Kidney (tissue), 14 donors: ENCODE results near the gene CCDC28B. TPM values are rescaled to one million over a fixed set of nuclear protein-coding genes. Genes with fewer than 3 reads are reported as not detected.

Experiments used
- DNase-seq, 5 donors: peaks; one replicate each; pipeline ENCODE4 v3.0.0-alpha.2; 2013 to 2020
- FAIRE-seq: peaks from 2 replicates; lab custom pipeline; 2012; peaks lifted over from hg19 to GRCh38; lab: Jason Lieb, UNC
- H3K27ac ChIP-seq, 2 donors: one replicate each; pipeline ENCODE4 v1.7.0; 2013; ENCODE audit warnings: low read depth in 2 of 2, low read length in 2 of 2, inconsistent platforms in 1 of 2
- H3K27me3 ChIP-seq: one replicate; pipeline ENCODE4 v1.7.1; 2013; ENCODE audit warnings: low read length, inconsistent platforms; ENCODE audit not compliant: control insufficient read depth, insufficient read depth
- H3K36me3 ChIP-seq, 3 donors: one replicate each; pipeline versions ENCODE4 v1.7.0 to v1.7.1; 2013; ENCODE audit warnings: low read length in 3 of 3, control low read depth in 1 of 3, inconsistent platforms in 1 of 3; ENCODE audit not compliant: insufficient read depth in 3 of 3, control insufficient read depth in 2 of 3
- H3K4me1 ChIP-seq, 3 donors: one replicate each; pipeline versions ENCODE4 v1.7.0 to v1.7.1; 2013; ENCODE audit warnings: low read length in 3 of 3, inconsistent platforms in 1 of 3, low read depth in 1 of 3; ENCODE audit not compliant: control insufficient read depth in 2 of 3, insufficient read depth in 2 of 3
- H3K4me3 ChIP-seq, 3 donors: one replicate each; pipeline versions ENCODE4 v1.7.0 to v1.8.1; 2013; ENCODE audit warnings: low read length in 3 of 3, control low read depth in 1 of 3, inconsistent platforms in 1 of 3
- H3K9ac ChIP-seq, 3 donors: one replicate each; pipeline versions ENCODE4 v1.7.0 to v1.7.1; 2013; ENCODE audit warnings: low read length in 3 of 3, control low read depth in 1 of 3, inconsistent platforms in 1 of 3
- H3K9me3 ChIP-seq, 3 donors: one replicate each; pipeline versions ENCODE4 v1.7.0 to v1.7.1; 2013; ENCODE audit warnings: low read length in 3 of 3, control low read depth in 1 of 3, inconsistent platforms in 1 of 3; ENCODE audit not compliant: control insufficient read depth in 2 of 3, insufficient read depth in 1 of 3
- intact Hi-C: fragments of 100-400 bp; cut with DNase I; formaldehyde crosslinking; loops from one replicate; pipeline ENCODE4 v1.11.1; 2022
- polyA plus RNA-seq: library from polyadenylated mRNA; stranded (reverse); fragments of 350-450 nt; fragmentation: Illumina TruSeq; extraction: RNeasy Lipid Tissue Mini Kit (QIAGEN cat#74804); gene quantifications from one replicate; pipeline ENCODE4 v1.2.3, GENCODE V29; 2014; ENCODE audit warnings: low read depth, low replicate concordance; ENCODE audit not compliant: insufficient read depth
- total RNA-seq: library from RNA; stranded (reverse); fragmentation: NEBNext Ultra II Directional; extraction: Animal tissue kit (Norgen Biotek cat#: 25700); gene quantifications from one replicate; pipeline ENCODE4 v1.2.1, GENCODE V29; 2021
- TF ChIP-seq, protein P1 (sequence below): IDR thresholded peaks from 3 replicates; pipeline ENCODE4 v1.5.1; 2012; ENCODE audit warnings: mild to moderate bottlenecking, moderate library complexity, borderline replicate concordance; ENCODE audit not compliant: insufficient read depth; ENCODE audit errors: extremely low read depth
- donor health status: control.
- donor health status: control.
- donor health status: control.
- donor health status: control.
- donor health status: control.
- donor health status: DM: yes; HTN: yes; CAD: no.
- donor health status: Normal renal cell carcinoma (clear cell type).

CCDC28B gene
- total and polyA plus RNA-seq, 2 donors from 2014 or later, result 4.0 to 25.4 TPM

DNA sequence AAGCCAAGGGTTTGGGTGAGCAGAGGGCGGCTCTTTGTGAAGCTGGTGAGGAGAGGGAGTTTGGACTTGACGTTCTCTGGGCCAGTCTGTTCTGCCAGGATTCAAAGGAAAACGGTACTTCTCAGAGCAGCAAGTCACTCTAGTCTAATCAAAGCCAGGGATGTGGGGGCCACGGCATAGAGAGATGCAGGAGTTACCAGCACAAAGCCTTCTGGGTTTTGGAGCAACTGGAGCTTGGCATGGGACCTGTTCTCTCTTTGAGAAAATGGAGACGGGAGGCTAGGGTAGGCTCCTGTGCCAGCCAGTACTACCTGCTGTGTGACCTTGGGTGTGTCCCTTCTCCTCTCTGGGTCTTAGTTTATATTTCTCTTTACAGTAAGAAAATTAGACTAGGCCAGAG is 18.8 kb upstream of the CCDC28B start:
- Histone ChIP-seq H3K9ac (no peak overlapping the region), H3K4me1 (peaks cover 5 to 22% (median 19%) of the 10 kb centered on the region in 3 donors), H3K4me3 (no peak overlapping the region), H3K27me3 (no peaks in the 10 kb centered on the region), H3K9me3 (no peaks in the 10 kb centered on the region), H3K27ac (no peak overlapping the region), H3K36me3 (peaks cover 0 to 28% (median 13%) of the 10 kb centered on the region in 3 donors)
- intact Hi-C loops, result no loop called here
- TF ChIP-seq, protein P1, sequence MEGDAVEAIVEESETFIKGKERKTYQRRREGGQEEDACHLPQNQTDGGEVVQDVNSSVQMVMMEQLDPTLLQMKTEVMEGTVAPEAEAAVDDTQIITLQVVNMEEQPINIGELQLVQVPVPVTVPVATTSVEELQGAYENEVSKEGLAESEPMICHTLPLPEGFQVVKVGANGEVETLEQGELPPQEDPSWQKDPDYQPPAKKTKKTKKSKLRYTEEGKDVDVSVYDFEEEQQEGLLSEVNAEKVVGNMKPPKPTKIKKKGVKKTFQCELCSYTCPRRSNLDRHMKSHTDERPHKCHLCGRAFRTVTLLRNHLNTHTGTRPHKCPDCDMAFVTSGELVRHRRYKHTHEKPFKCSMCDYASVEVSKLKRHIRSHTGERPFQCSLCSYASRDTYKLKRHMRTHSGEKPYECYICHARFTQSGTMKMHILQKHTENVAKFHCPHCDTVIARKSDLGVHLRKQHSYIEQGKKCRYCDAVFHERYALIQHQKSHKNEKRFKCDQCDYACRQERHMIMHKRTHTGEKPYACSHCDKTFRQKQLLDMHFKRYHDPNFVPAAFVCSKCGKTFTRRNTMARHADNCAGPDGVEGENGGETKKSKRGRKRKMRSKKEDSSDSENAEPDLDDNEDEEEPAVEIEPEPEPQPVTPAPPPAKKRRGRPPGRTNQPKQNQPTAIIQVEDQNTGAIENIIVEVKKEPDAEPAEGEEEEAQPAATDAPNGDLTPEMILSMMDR, result no peak
- DNase-seq, result no peak
- no peak for FAIRE-seq

DNA sequence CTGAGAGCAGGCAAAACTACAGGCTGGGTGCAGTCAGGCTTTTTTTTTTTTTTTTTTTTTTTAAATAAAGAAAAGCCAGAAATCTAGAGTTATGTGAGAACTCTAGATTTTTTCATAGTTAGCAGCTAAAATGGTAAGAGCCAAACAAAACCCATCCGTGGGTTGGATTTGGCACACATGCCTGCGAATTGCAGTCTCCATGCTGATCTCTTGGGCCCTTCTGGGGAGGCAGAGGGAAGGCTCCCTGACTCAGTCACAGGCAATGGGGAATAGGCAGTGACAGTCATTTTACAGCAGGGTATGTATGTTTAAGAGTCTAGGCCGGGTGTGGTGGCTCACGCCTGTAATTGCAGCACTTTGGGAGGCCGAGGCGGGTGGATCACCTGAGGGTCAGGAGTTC is 18.3 kb upstream of the CCDC28B start:
- TF ChIP-seq, protein P1, result no peak
- no peaks in the 10 kb centered on the region for H3K27me3 ChIP-seq
- DNase-seq (no peak), FAIRE-seq (no peak)
- no peak overlapping the region for H3K27ac ChIP-seq
- peaks cover 0 to 29% (median 15%) of the 10 kb centered on the region in 3 donors for H3K36me3 ChIP-seq
- H3K9me3 ChIP-seq, result no peaks in the 10 kb centered on the region
- H3K9ac ChIP-seq, result no peak overlapping the region
- intact Hi-C loops, result no loop called here
- peaks cover 5 to 22% (median 19%) of the 10 kb centered on the region in 3 donors for H3K4me1 ChIP-seq
- no peak overlapping the region for H3K4me3 ChIP-seq

DNA sequence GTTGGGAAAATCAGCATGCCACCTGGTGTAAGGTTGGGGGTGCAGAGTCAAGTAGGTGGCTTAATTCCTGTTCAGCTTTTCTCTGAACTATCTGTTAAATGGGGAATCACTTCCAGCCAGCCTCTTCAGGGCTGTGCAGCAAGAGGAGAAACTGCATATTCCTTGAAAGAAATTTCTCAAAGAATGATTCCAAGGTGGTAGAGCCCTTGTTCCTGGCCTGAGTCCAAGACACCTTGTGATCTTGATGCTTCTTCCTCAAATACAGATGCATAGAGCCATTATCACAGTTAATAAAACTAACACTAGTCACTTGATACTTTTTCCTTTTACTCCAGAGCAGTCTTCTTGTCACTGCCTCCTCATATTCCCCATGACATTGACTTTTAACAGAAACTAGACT is 15.7 kb upstream of the CCDC28B start:
- Histone ChIP-seq H3K27ac (no peak overlapping the region), H3K27me3 (no peaks in the 10 kb centered on the region), H3K9ac (no peak overlapping the region), H3K4me1 (peaks cover 0 to 14% (median 9%) of the 10 kb centered on the region in 3 donors), H3K9me3 (no peaks in the 10 kb centered on the region), H3K4me3 (no peak overlapping the region), H3K36me3 (peaks cover 7 to 50% (median 32%) of the 10 kb centered on the region in 3 donors)
- TF ChIP-seq, protein P1, result no peak
- FAIRE-seq, result no peak
- DNase-seq, result no peak
- intact Hi-C loops, result no loop called here

DNA sequence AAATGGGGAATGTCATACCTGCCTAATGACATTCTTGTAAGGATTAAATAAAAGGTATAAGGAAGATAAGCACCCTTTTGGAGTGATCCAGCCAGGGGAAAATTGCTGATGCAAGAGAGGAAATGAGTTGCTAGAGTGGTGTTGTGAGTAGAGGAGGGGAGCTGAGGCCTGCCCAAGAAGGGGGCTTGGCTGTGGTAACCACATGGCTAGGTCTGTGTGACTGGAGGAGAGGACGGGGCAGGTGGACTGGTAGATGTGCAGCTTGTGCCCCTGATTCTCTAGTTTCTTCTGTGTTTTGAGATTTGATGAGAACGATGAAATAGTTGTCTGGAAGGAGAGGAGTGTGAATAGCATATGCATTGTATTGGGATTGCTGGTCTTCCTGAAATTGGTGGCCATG is 14.3 kb upstream of the CCDC28B start:
- peaks cover 0 to 10% (median 5%) of the 10 kb centered on the region in 3 donors for H3K4me1 ChIP-seq
- DNase-seq, result no peak
- no peaks in the 10 kb centered on the region for H3K27me3 ChIP-seq
- peaks cover 9 to 63% (median 42%) of the 10 kb centered on the region in 3 donors for H3K36me3 ChIP-seq
- H3K9ac ChIP-seq, result no peak overlapping the region
- H3K27ac ChIP-seq, result no peak overlapping the region
- FAIRE-seq, result no peak
- intact Hi-C loops, result no loop called here
- H3K4me3 ChIP-seq, result no peak overlapping the region
- no peaks in the 10 kb centered on the region for H3K9me3 ChIP-seq
- TF ChIP-seq, protein P1, result no peak
